ENCODE results near the gene LRRC2. TPM values are rescaled to one million over a fixed set of nuclear protein-coding genes. Genes with fewer than 3 reads are reported as not detected.
"Not testable (repeated sequence)": the region's sequence is repeated elsewhere in the genome, so short reads cannot be mapped to it uniquely, and the experiment has no call there.

The LRRC2 gene, protein sequence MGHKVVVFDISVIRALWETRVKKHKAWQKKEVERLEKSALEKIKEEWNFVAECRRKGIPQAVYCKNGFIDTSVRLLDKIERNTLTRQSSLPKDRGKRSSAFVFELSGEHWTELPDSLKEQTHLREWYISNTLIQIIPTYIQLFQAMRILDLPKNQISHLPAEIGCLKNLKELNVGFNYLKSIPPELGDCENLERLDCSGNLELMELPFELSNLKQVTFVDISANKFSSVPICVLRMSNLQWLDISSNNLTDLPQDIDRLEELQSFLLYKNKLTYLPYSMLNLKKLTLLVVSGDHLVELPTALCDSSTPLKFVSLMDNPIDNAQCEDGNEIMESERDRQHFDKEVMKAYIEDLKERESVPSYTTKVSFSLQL
- 1 to 10 TPM; 1.9 to 5.3 (median 4.0) TPM for polyA plus RNA-seq (ENCODE audit: insufficient read length in 10 of 10)
- long read RNA-seq, donor 1, full-length matches to known transcripts: 1 of 1 reads
- long read RNA-seq, donor 1, partial matches to known transcripts: 0 of 1 reads
- long read RNA-seq, donor 1, other reads (novel, unspliced or antisense): 0 of 1 reads
- long read RNA-seq, donor 2, full-length matches to known transcripts: 1 of 1 reads
- long read RNA-seq, donor 2, partial matches to known transcripts: 0 of 1 reads
- long read RNA-seq, donor 2, other reads (novel, unspliced or antisense): 0 of 1 reads
- long read RNA-seq, donor 3: 0 reads
- long read RNA-seq, donor 4: 0 reads
- long read RNA-seq, donor 5, full-length matches to known transcripts: 1 of 1 reads
- long read RNA-seq, donor 5, partial matches to known transcripts: 0 of 1 reads
- long read RNA-seq, donor 5, other reads (novel, unspliced or antisense): 0 of 1 reads
- long read RNA-seq, donor 6, full-length matches to known transcripts: 1 of 1 reads
- long read RNA-seq, donor 6, partial matches to known transcripts: 0 of 1 reads
- long read RNA-seq, donor 6, other reads (novel, unspliced or antisense): 0 of 1 reads
- long read RNA-seq, donor 7, full-length matches to known transcripts: 2 of 2 reads
- long read RNA-seq, donor 7, partial matches to known transcripts: 0 of 2 reads
- long read RNA-seq, donor 7, other reads (novel, unspliced or antisense): 0 of 2 reads
- long read RNA-seq, donor 8: 0 reads
- long read RNA-seq, donor 9: 0 reads

- DNase-seq: peak; percentile 60 to 88 (median 70)
Measured at GRCh38 chr3:46566040-46566641, at the start of gene LRRC2. LRRC2 (minus strand) TSS chr3:46566302; CDS start chr3:46551591, 14,711 bp downstream.

- peak in 1 of 3 donors; percentile 26 for DNase-seq
Measured at GRCh38 chr3:46615050-46615775, 49.1 kb upstream of the LRRC2 start.

GRCh38 chr3:46614431-46614830, 48.3 kb upstream of the LRRC2 start:
- no peak for DNase-seq

DNA sequence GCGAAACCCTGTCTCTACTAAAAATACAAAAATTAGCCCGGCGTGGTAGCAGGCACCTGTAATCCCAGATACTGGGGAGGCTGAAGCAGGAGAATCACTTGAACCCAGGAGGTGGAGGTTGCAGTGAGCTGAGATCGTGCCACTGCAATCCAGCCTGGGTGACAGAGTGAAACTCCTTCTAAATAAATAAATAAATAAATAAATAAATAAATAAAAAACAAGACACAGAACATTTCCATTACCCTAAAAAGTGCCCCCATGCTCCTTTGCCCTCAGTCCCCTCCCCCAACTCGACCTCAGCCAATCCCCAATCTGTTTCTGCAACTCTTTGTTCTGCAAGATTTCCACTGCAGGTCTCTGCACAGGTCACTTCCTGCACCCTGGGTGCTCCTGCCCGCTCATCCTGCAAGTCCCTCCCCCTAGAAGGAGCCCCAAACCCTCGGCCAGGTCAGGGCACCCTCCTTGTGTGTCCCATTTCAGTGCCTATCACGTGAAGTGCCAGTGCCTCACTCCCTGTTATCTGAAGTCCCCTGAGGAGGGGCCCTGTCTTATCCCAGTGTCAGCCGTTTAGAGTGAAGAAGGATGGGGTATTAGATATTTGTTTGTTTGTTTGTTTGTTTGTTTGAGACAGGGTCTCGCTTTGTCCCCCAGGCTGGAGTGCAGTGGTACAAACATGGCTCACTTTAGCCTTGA, 47.4 kb upstream of the LRRC2 start:
- no peak for DNase-seq

DNA sequence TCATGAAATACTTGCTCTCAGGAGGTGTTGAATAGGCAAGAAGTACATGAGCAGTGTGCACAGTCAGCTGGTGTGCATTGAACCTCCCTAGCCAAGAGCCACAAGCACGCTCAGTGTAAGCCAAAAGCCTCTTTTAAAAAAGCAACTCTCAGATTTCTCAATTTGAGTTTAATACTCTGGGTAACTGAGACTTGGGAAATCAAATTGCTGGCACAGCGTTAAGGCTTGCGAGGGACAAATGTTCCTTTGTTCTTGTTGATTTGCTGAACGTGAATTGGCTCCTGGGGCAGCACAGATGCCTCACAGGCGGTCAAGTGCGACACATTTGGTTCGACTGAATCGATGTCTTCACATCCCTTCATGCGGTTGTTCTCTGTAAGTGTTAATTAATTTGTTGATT, 46.2 kb upstream of the LRRC2 start, which contains the start of gene FAM240A:
TSS of gene FAM240A (plus strand) at position 202 of the 400 bp plus-strand sequence. CDS start at position 361, 159 bp downstream.
- DNase-seq: peak; percentile 23 to 64 (median 47)

- peak in 1 of 3 donors; percentile 27 for DNase-seq
Measured at GRCh38 chr3:46609944-46610722, 44.0 kb upstream of the LRRC2 start.

DNA sequence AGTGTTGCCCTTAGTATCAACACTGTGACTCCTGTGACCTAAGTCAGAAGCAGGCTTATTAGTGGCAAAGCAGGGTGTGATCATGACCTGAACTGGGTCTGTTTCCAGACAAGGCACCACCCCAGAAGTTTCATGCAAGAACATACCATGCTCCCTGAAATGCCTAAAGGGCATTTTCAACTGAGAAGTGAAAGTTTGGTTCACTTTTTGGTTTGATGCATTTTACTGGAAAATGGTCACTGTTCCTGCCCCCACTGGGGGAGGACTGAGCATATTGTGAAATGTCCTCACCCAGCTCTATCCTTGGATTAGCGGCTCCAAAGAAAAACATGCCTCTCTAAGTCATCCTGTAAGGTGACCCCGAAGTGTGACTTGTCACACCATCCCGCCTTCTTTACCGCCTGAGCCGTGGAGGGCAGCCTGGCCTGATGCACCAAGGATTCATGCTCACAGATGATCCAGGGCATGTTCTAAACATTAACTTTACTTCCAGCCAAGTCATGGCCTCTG, 43.2 kb upstream of the LRRC2 start:
- no peak for DNase-seq

DNA sequence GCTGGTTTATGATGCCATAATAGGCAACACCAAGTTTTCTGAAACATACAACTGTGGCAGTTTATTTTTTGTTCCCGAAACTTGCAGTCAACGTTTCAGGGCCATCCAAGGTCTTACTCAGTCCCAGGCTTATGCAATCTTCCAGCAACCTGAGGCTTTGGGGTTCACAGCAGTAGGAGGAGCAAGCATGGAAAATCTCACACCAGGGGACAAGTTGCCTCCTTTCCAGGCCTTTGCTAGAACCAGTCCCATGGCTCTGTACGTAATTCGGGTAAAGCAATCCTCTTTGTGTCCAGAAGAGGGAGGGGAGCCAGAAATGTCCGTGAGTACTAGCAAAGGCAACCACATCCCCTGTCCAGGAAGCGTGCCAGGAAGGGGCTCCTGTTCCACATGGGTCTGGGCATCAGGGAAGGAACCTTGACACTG, 41.5 kb upstream of the LRRC2 start:
- DNase-seq: peak in 1 of 3 donors; percentile 31

GRCh38 chr3:46604127-46604526, 38.0 kb upstream of the LRRC2 start:
- DNase-seq: no peak

- no peak for DNase-seq
Measured at GRCh38 chr3:46603446-46604046, 37.4 kb upstream of the LRRC2 start.

DNA sequence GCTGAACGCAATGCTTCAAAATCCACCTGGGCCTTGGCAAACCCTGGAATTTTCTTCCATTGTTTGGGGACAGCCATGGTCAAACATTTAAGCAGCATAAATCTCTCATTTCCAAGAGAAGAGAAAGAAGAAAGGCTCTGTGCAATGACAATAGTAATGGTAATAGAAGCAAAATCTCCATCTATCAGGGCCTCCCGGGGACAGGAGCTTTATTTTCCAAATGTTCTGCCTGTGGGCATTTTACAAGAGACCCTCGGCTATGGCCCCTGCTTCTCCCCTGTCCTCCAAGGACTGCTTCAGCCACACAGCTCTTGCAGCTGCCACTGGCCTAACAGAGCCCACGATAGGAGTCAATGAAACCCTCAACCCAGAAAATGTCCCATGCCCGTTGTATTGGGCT, 33.5 kb upstream of the LRRC2 start:
- no peak for DNase-seq

DNA sequence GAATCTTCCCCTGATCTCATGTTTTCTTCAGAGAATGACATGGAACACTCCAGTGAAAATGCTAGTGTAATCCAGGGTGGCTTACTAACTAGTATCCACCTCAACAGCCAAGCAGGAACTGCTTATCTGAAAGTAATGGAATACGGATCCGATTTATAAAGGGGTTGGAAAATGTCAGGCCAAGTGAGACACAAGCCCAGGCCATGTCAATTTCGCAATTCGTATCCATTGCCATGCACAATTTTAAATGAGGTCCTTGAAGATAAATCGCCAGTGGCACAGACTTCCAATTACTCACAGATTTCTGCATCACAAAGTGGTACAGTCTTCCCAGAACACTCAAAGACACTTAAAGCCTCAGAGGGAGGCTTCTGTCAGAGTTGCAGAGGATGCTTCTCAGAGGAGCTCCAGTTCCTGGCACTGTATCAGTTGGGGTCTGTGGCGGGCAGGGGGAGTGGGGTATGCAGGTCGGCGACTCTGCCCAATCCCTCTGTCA, 29.8 kb upstream of the LRRC2 start:
- no peak for DNase-seq

GRCh38 chr3:46594723-46595122, 28.6 kb upstream of the LRRC2 start:
- DNase-seq: no peak

DNA sequence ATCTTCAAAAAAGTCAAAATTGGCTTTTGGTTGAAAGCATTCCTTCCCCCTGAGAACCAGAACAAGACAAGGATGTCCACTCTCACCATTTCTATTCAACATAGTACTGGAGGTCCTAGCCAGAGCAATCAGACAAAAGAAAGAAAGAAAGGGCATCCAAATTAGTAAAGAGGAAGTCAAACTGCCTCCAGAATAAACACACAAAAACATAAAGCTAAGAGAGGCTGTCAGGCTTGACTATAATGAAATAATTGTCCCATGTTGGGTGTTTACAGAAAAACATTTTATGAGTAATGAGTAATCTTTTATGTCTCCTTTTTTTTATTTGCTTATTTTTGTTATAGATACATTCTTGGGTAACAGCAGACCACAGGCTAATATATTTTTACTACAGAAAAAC, 27.9 kb upstream of the LRRC2 start:
- DNase-seq: no peak

DNA sequence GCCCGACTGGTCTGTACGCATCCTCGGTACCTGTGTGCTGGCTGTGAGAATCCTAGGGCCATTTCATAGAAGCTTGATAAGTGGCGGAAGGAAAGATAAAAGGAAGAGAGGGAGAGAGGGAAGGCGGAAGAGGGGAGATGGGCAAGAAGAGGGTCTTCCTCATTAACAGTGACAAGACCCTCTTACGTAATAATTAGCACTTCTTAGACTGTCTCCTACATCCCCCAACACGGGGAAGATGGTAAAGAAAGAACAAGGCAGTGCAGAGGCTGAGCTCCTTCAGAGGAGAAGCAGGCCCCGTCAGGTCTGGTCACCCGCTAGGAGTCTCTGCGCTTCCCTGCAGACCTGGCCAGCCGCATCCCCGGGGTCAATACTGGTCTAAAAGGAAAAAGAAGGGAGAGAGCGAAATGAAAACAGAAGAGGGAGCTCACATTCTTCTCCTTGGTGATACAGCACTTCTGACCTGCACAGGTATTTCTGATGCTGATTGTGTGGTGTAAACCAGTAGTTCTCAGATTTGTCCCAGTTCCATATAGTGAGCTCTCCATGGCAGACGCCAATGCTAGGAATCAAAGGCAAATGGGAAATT, 27.3 kb upstream of the LRRC2 start:
- DNase-seq: no peak

GRCh38 chr3:46587268-46587667, 21.2 kb upstream of the LRRC2 start:
- DNase-seq: not testable (repeated sequence)

DNA sequence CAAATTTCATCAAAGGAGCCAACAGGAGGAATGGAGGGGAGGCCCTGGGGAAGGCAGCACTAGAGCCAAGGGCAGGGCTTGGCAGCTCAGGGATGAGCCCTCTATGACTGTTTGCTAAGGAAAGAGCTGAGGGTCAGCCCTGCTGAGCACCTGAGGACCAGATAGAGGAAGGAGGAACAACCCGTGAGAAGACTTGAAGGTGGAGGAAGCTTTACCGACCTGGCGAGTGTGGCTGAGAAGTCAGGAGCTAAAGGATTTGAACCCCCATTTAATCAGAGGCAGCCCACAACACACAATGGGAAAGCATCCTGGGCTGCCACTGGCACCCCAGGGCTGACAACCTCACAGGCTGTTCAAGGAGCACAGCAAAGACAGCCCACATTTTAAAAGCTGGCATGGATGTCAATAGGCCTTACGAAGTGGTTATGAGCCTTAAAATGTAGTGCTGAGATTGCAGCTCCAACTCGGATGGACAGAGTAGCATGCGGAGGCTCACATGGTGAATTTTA, 20.7 kb upstream of the LRRC2 start:
- DNase-seq: no peak

Measured in muscle of back (tissue), 13 donors.